Activated CD4-positive, alpha-beta T cell treated with anti-CD3 and anti-CD28 coated beads for 4 hours (primary cell): ENCODE data around the gene ZNF248.
A peak's percentile ranks its signal among the peaks of the same experiment; 100 is the strongest.
"Not testable (repeated sequence)": the region's sequence is repeated elsewhere in the genome, so short reads cannot be mapped to it uniquely, and the experiment has no call there.

Source experiments
- DNase-seq, 2 donors: peaks; one replicate each; pipeline ENCODE4 v3.0.0-alpha.2; 2020

The ZNF248 gene

DNA sequence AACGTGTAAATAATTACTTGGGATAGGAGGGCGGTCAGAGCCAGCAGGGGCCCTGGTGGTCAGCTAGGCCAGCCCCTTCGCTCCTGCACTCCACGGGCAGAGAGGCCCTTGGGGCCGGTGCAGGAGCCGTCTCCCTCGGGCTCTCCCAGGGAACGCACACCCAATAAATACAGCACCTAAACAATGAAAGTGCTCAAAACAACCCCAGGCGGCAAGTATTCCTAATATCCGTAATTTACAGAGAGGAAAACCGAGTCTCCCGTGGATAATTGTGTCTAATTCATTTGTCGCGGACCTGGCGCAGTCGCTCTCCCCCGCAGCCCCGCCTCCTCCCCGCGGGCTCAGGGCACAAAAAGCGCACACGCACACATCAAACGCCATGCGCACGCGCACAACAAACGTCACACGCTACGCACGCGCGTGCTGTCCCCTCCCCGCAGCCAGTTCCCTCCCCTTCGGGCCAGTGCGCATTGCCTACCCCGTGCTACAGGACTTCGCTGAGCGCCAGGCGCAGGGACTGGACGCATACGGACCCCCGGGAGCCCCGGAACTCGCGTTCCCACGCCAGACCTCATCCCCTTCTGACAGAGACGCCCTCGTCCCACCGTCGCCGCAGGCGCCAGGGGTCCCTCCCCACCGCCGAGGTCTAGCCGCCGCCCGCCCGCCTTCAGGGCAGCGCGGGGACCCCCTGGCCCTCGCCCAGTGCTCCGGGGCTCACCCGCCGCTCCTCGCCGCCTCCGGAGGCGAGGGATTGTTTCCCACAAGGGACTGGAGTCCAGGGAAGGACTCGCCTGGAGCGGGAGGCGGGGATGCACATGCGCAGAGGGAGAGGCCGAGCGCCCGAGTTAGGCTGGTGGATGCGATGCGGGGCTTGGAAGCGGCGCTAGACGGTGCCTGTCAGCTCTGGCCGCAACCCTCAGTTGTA lies at the start of gene ZNF248:
Gene ZNF248, minus strand, starts transcription at position 324 of the 925 bp plus-strand sequence. CDS start 1,300 bp downstream, outside the sequence.
- DNase-seq: peak; percentile 94 to 95

DNA sequence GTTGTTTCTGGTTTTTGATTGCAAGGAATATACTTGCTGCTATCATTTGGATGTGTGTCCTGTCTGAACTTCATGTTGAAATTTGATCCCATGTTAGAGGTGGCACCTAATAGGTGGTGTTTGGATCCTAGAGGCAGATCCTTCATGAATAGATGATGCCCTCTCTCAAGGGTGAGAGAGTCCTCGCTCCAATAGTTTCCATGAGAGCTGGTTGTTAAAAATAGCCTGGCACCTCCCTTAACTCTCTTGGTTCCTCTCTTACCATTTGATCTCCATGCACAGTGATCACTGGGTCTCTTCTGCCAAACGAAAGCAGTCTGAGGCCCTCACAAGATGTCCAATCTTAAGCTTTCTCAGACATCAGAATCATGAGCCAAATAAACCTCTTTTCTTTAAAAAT lies 49.0 kb upstream of the ZNF248 start:
- DNase-seq: no peak

DNA sequence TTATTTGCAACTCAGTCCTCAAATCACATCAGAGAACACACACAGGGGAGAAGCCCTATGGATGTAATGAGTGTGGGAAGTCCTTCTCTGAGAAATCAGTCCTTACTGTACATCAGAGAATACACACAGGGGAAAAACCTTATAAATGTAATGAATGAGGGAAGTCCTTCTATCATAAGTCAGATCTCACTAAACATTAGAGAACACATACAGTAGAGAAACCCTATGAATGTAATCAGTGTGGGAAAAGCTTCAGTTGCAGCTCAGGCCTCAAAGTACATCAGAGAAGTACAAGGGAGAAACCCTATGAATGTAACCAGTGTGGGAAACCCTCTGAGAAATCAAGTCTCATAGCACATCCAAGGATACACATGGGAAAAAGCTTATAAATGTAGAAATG lies 39.0 kb upstream of the ZNF248 start:
- DNase-seq: no peak

DNA sequence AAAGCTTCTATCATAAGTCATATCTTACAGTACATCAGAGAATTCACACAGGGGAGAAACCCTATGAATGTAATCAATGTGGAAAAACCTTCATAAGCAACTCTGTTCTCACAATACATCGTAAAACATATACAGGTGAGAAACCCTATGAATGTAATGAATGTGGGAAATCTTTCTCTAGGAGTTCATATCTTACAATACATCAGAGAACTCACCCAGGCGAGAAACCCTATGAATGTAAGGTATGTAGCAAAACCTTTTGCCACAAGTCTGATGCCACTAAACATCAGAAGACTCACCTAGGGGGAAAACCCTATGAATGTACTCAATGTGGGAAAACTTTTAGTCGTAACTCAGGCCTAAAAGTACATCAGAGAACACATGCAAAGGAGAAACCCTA lies 38.3 kb upstream of the ZNF248 start:
- DNase-seq: no peak

DNA sequence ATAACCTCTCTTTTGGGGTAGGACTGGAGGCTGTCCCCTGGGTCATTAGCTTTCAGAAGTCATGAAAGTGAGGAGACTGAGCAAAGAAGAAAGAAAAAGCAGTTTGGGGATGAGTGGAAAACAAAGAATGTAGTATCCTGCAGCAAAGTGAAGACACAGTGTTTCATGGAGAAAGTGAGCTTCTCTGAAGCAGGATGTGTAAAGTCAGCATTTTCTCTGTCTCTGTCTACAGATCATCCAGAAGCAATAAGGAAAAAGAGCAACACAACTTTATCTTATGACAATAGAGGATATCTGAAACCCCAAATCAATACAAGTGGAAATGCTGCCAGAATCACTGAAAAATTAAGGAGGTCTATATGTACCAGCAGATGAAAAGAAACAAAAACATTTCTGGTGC lies 28.4 kb upstream of the ZNF248 start:
- DNase-seq: no peak

DNA sequence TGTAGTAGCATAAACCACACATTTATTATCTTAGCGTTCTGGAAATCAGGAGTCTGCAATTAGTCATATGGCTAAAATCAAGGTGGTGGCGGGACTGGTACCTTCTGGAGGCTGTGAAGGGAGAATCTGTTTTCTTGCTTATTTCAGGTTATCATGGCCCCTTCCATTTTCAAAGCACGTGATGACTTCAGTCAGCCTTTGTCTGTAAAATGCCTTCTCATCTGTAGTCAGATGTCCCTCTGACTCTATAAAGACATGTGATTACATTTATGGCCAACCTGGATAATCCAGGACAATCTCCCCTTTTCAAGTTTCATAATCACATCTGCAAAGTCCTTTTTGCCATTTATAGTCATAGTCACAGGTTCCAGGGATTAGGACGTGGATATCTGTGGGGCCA lies 15.5 kb upstream of the ZNF248 start:
- no peak for DNase-seq

DNA sequence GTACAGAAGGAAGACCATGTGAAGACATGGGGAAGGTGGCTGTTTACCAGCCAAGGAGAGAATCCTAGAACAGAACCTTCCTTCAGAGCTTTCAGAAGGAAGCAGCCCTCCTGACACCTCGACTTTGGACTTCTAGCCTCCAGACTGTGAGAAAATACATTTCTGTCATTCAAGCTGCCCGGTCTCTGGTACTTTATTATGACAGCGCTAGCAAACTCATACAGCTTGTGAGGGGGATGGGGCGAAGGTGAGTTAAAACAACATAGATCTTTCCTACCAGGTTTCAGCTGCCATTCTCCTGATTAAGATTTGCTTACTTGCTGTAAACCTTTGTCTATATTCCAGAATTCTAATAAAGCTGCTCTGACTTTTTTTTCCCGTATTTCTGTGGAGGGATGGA lies 14.9 kb upstream of the ZNF248 start:
- no peak for DNase-seq

DNA sequence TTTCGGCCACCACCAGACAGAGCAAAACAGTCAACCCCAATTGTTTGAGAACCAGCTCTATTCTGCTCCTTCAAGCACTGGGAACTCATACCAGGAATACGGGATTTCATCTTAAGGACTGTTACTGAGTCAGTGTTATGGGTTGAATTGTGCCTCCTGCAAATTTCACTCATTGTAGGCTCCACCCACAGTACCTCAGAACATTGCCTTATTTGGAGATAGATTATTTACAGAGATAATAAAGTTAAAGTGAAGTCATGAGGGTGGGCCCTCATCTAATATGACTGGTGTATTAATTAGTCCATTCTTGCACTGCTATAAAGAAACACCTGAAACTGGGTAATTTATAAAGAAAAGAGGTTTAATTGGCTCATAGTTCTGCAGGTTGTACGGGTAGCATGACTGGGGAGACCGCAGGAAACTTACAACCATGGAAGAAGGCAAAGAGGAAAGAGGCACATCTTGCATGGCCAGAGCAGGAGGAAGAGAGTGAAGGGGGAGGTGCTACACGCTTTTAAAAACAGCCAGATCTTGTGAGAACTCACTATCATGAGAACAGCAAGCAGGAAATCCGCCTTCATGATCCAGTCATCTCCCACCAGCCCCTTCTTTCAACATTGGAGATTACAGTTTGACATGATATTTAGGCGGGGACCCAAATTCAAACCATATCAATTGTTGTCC lies 14.3 kb upstream of the ZNF248 start:
- no peak for DNase-seq

DNA sequence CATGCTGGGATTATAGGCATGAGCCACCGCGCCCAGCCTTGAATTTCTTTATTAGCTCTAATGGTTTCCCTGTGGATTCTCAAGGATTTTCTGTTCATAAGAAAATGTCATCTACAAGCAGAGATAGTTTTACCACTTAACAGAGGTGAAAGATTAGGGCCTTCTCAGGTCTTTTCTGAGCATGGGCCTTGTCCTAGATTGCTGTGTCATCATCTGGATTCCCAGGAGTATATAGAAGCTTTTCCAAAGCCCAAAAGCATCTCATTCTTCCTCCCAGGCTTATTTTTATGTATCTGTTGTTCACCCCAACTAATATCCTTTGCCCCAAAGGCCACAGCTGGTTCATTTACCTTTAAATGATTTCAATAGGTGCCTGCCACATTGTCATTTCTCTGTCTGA lies 13.7 kb upstream of the ZNF248 start:
- no peak for DNase-seq

DNA sequence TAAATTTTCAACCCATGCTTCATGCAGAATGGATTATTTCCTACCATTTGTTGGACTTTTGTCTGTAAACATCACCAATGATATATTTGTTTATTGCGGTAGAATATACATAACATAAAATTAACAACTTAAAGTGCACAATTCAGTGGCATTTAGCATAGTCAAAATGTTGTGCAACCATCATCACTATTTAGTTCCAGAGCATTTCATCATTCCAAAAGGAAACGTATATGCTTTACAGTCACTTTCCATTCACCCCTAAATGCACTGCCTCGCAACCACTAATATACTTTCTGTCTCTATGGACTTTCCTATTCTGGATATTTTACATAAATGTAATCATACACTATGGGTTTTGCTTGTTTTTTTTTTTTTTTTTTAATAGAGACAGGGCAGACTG lies 11.4 kb upstream of the ZNF248 start:
- no peak for DNase-seq

DNA sequence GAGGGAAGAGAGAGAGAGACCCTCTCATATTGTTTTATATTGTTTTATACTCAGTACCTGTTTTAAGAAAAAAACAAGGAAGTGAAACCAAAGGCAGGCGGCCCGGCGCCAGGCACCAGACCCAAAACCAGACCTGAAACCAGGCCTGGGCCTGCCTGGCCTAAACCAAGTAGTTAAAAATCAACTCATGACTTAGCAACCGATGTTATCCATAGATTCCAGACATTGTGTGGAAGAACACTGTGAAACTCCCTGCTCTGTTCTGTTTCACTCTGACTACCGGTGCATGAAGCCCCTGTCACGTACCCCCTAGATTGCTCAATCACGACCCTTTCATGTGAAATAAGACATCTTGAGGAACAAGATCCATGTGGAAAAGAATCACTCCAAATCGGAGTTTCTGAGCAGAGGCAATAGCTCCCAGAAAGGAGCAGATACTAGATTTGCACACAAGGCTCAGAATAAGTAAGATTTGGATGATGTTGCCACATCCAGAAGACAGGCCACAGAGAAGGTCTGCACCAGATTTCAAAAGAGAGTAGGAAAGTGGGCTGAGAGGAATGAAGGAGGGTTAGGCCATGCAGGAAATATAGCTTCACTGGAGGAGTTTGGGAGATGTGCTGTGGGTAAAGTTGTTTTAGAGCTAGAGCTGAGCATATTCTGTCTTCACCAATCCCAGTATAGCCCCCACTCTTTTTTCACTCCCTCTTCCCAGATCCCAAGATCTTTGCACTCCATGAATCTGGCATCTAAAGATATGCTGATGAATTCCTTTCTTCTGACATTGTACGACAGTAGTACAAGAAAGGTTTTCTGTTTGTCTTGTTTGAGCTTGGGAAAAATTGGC lies 8.8 kb upstream of the ZNF248 start:
- no peak for DNase-seq

DNA sequence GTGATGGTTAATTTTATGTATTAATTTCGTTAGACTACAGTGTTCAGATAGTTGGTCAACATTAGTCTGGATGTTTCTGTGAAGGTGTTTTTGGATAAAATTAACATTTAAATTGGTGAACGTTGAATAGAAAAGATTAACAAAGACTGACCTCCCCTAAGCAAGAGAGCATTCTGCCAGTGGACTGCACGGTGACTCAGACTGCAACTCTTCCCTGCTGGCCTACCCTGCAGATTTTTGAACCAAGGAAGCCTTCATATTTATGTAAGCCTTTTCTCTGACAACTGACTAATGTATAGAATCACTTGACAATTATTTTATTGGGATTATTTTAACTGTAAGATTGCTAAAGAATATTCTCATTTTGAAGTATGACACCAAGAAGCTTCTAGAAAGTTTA lies 7.9 kb upstream of the ZNF248 start:
- DNase-seq: no peak

DNA sequence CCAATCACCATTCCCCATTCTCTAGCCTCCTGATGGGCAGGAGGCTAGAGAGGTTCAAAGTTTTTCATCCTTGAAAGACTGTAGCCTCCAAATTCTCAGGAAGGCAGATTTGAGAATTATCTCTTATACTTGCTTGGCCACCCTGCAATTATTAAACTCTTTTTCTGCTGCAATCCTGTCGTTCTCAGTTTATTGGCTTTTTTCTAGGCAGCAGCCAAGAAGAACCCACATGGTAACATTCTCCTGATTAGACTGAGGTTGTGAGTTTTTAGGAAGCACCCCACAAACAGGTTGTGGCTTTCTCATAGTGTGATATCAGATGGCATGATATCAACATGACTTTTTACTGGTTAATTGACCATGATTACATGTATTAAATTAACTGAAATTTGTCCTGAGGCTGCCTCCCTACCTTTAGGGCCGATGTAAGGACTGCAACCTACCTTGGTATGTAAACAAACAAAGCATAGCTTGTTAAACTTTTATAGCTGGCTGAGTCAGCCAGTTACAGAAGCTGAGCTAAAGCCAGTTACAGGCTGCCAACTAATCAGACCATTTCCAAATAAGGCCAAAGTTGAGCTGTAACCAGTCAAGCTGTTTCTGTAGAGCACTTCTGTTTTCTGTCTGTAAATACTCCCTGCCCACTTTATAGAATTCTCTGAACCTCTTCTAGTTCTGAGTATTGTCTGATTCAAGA lies 3.2 kb upstream of the ZNF248 start:
- DNase-seq: no peak

DNA sequence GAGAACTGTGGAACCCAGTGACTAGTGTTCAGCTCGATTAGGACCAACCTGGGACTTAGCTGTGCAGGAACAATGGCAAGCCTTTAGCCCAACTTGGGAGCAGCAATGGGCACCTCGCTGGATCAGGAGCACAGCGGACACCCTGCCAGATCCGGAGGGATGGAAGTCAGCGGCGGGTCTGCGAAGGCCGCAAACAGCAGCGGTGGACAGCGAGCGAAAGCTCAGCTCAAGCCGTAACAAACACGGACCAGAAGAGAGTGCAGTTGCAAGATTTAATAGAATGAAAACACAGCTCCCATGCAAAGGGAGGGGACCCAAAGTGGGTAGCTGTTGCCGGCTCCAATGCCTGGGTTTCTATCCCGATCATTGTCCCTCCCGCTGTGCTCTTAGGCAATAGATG lies 1.9 kb upstream of the ZNF248 start:
- not testable (repeated sequence) for DNase-seq

DNA sequence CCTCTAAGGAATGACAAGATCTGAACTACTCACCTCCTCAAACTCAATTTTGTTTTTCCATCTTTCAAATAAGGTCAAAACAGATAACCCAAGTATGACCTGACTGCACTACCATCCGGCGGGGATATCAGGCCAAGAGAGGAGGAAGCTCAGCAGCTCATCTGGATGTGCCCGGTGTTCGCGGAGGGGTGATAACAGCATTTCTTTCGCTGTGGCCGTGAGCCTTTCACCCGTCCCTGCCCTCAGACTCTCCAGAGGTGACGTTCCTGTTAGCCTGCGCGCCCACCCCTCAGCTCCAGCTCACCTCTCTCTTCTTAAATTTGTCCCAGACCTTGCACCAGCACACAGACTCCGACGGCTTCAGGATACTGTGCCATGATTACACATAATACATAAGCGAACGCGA lies 526 bp downstream of the ZNF248 start:
- DNase-seq: peak; percentile 9 to 14

DNA sequence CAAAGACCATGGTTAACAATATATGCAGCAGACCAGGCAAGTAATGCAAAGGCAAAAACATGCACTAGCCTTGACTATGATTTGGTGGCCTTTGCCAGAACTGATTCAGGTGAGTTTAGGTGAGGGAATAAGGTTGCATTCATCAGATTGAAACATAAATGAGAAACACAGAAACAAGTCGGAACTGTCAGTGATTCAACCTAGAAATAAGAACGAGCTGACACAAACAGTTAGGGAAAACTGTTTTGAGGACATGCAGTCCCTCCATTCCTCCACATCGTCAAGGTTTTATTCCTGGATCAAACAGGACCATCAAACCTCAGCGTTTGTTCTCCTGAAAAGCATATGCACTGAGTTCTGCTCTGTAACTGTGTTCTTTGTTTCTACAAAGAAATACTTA lies 1.8 kb downstream of the ZNF248 start:
- no peak for DNase-seq

DNA sequence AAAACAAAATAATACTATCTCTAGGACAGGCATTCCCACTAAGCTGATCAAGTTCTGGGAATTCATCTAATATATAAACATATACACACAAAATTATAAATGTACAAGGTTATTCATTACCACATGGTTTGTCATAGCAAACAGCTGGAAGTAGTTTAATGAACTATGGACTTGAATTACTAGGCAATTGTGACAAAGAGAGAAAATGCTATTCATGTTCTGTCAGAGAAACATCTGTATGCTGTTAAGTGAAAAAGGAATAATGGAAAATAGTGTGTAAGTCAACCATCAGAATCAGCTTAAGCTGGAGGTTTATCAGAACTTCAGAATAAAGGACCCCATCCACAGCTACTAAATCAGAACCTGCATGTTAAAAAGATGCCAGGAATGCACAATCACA lies 2.8 kb downstream of the ZNF248 start:
- no peak for DNase-seq

DNA sequence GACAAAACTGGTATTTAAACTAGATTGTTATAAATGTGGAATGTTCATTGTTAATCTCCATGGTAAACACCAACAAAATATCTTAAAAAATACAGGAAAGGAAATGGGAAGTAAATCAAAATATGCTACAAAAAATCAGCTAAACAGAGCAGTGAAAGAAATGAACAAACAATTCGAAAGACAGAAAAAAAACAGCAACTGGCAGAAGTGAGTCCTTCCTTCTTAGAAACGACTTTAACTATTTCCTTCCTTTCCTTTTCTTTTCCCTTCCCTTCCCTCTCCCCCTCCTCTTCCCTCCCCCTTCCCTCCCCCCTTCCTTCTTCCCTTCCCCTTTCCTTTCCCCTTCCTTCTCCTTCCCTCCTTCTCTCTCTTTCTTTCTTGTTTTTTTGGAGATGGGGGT lies 12.8 kb downstream of the ZNF248 start:
- DNase-seq: no peak

DNA sequence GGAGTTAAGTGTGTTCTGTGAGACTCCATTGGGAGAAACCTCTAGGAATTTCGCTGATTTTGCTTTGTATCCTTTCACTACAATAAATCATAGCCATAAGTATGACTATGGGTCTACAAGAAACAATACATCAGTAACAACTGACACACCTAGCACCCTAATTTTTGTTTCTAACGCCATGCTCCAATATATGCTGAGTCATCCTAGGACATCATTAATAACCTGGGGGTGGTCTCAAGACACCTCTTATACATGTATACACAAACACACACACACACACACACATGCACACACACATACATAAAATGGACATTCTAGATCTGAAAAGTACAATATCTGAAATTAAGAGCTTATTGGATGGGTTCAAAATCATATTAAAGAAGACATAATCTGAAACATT lies 18.2 kb downstream of the ZNF248 start:
- DNase-seq: no peak

DNA sequence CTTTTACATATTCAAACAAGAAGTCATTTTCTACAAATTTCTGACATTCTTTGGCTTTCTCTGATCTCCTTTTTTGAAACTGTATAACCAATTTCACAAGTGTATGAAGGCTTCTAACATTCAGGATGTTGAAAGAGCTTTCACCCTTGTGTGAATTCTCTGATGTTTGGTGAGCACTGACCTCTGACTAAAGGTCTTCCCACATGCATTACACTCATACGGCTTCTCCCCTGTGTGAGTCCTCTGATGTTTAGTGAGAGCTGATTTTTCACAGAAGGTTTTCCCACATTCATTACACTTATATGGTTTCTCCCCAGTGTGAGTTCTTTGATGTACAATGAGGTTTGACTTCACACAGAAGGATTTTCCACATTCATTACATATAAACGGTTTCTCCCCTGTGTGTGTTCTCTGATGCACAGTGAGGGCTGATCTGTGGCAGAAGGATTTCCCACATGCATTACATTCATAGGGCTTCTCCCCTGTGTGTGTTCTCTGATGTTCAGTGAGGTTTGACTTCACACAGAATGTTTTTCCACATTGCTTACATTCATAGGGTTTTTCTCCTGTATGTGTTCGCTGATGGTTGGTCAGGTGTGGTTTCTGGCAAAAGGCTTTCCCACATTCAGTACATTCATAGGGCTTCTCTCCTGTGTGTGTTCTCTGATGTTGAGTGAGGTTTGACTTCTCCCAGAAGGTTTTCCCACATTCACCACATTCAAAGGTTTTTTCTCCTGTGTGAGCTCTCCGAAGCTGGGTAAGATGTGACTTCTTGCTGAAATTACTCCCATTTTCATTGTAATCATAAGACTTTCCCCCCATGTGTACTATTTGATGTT lies 25.7 kb downstream of the ZNF248 start:
- DNase-seq: no peak

DNA sequence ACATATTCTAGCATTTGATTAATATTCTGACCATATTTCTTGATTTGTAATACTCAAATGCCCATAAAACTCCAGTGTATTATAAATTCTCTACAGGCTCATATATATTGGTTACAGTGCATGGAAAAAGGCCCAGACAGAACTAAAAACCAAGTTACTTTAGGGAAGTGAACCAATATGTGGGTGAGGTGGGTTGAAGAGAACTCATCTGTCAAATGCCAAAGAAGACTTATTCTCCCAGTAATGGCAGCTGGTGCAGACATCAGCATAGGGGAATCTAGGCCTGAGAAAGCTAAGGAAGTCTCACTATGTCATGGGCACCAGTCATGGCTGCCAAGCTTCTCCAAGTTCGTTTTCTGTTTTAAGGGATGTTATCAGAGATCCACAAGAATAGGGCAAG lies 30.6 kb downstream of the ZNF248 start:
- no peak for DNase-seq

DNA sequence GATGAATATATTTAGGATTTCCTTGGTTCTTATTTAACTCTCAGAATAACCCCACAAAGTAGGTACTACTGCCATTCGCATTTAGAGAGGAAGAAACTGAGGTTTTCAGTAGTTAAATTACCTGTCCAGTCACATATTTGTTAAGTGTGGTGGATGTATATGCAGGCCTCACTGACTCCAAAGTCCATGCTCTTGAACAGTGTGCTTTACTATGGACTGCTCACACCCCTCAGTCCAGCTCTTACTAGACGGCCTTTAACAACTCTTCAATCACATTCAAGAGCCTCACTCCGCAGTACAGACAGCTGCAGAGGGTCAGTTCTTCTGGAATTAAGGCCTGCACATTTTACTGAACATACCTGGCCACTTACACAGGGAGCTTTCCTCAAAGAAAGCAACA lies 36.2 kb downstream of the ZNF248 start:
- DNase-seq: no peak
